Type B pancreatic cell (in vitro differentiated cells): ENCODE measurements around the gene BAZ1B. TPM values are rescaled to one million over a fixed set of nuclear protein-coding genes. Genes with fewer than 3 reads are reported as not detected.

Experiments
- DNase-seq: peaks from one replicate; pipeline ENCODE4 v3.0.0; 2021; ENCODE audit warnings: mixed read lengths; ENCODE audit not compliant: unreplicated experiment; ENCODE audit errors: extremely low spot score
- H3K27ac Mint-ChIP-seq: 2 replicates; pipeline ENCODE4 v1.8.0; 2021; ENCODE audit warnings: mild to moderate bottlenecking, mixed read lengths
- H3K27me3 Mint-ChIP-seq: 2 replicates; pipeline ENCODE4 v1.8.0; 2021; ENCODE audit warnings: mixed read lengths
- H3K36me3 Mint-ChIP-seq: 2 replicates; pipeline ENCODE4 v1.8.0; 2021; ENCODE audit warnings: mixed read lengths
- H3K4me1 Mint-ChIP-seq: one replicate; pipeline ENCODE4 v1.8.0; 2021; ENCODE audit warnings: mixed read lengths; ENCODE audit not compliant: unreplicated experiment
- H3K4me3 Mint-ChIP-seq: 2 replicates; pipeline ENCODE4 v1.8.0; 2021; ENCODE audit warnings: mild to moderate bottlenecking, mixed read lengths
- H3K9me3 Mint-ChIP-seq: 2 replicates; pipeline ENCODE4 v1.8.0; 2021; ENCODE audit warnings: mixed read lengths
- total RNA-seq: library from RNA; stranded (reverse); gene quantifications from 2 replicates; pipeline ENCODE4 v1.2.1, GENCODE V29; 2021; ENCODE audit warnings: low replicate concordance
- TF ChIP-seq, protein P1 (sequence below): fragments of 200-600 bp; sonication (generic); conservative IDR thresholded peaks from 2 replicates; pipeline ENCODE4 v1.5.0; 2021; ENCODE audit warnings: antibody characterized with exemption, mild to moderate bottlenecking

BAZ1B gene
- total RNA-seq, 1 donor from 2014 or later = 86.8 TPM

DNA sequence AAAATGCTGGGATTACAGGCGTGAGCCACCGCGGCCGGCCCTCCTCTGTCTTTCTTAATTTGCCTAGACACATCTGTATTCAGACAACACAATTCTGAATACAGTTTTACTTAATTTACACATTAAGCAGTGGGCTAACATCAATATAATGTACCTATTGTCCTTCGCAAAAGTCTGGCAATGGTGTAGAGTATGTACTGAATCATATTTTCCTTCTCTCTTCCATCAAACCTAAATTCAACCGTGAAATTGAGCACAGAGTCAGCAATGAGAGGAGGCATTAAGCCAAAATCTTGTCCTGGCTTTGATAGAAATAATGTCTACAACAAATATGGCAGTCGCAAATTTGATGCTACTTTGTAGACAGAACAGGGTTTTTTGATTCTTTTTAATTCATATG, 58.1 kb downstream of the BAZ1B start:
- Mint-ChIP-seq H3K27ac (no peak overlapping the region), H3K9me3 (no peaks in the 10 kb centered on the region), H3K4me3 (no peak overlapping the region), H3K4me1 (no peaks in the 10 kb centered on the region), H3K27me3 (no peaks in the 10 kb centered on the region), H3K36me3 (peaks cover 34% of the 10 kb centered on the region)
- TF ChIP-seq, protein P1, sequence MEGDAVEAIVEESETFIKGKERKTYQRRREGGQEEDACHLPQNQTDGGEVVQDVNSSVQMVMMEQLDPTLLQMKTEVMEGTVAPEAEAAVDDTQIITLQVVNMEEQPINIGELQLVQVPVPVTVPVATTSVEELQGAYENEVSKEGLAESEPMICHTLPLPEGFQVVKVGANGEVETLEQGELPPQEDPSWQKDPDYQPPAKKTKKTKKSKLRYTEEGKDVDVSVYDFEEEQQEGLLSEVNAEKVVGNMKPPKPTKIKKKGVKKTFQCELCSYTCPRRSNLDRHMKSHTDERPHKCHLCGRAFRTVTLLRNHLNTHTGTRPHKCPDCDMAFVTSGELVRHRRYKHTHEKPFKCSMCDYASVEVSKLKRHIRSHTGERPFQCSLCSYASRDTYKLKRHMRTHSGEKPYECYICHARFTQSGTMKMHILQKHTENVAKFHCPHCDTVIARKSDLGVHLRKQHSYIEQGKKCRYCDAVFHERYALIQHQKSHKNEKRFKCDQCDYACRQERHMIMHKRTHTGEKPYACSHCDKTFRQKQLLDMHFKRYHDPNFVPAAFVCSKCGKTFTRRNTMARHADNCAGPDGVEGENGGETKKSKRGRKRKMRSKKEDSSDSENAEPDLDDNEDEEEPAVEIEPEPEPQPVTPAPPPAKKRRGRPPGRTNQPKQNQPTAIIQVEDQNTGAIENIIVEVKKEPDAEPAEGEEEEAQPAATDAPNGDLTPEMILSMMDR = no peak
- DNase-seq = no peak

DNA sequence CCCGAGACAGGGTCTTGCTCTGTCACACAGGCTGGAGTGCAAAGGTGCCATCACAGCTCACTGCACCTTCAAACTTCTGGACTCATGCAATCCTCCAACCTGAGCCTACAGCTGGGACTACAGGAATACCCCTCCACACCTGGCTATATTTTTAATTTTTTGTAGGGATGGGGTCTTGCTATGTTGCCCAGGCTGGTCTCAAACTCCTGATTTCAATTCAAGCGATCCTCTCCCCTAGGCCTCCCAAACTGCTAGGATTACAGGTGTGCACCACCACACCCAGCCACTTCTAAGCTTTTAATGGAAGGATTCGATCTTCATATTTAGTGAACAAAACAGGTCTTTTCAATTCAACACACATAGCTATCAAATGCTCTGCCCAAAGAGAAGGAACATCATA, 58.8 kb downstream of the BAZ1B start:
- H3K9me3 Mint-ChIP-seq = no peaks in the 10 kb centered on the region
- TF ChIP-seq, protein P1 = no peak
- H3K27ac Mint-ChIP-seq = no peak overlapping the region
- H3K36me3 Mint-ChIP-seq = peaks cover 34% of the 10 kb centered on the region
- no peak overlapping the region for H3K4me3 Mint-ChIP-seq
- H3K4me1 Mint-ChIP-seq = no peaks in the 10 kb centered on the region
- no peak for DNase-seq
- no peaks in the 10 kb centered on the region for H3K27me3 Mint-ChIP-seq

GRCh38 chr7:73461782-73462285, 60.3 kb downstream of the BAZ1B start:
- H3K27ac Mint-ChIP-seq = no peak overlapping the region
- peaks cover 48% of the 10 kb centered on the region for H3K36me3 Mint-ChIP-seq
- TF ChIP-seq, protein P1 = no peak
- H3K9me3 Mint-ChIP-seq = no peaks in the 10 kb centered on the region
- H3K4me1 Mint-ChIP-seq = no peaks in the 10 kb centered on the region
- H3K4me3 Mint-ChIP-seq = no peak overlapping the region
- DNase-seq = no peak
- H3K27me3 Mint-ChIP-seq = no peaks in the 10 kb centered on the region

DNA sequence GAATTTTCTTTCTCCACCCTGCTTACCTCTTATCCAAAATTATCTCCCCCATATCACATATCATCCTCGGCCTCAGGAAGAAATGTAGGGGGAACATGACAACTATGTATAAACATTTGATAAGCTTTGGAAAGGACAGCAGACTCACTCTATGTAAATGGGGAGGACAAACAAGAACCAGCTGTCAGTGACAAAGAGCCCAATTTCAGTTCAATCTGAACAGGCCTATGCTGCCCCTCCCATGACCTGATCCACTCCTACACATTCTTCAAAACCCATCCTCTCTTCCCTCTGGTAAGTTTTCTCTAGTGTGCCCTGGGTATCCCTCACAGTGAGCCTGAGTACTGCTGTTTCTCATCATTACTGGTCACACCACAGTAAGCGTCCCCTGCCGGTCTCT, 67.7 kb downstream of the BAZ1B start:
- no peak overlapping the region for H3K4me3 Mint-ChIP-seq

GRCh38 chr7:73452999-73453635, 69.0 kb downstream of the BAZ1B start:
- no peak for DNase-seq
- no peaks in the 10 kb centered on the region for H3K9me3 Mint-ChIP-seq
- H3K36me3 Mint-ChIP-seq = peaks cover 41% of the 10 kb centered on the region
- H3K4me1 Mint-ChIP-seq = no peaks in the 10 kb centered on the region
- H3K4me3 Mint-ChIP-seq = no peak overlapping the region
- TF ChIP-seq, protein P1 = no peak
- H3K27me3 Mint-ChIP-seq = no peaks in the 10 kb centered on the region
- no peak overlapping the region for H3K27ac Mint-ChIP-seq

More for the DNA sequence above, 67.7 kb downstream of the BAZ1B start:
- H3K4me1 Mint-ChIP-seq = no peaks in the 10 kb centered on the region
- DNase-seq = no peak
- TF ChIP-seq, protein P1 = no peak
- peaks cover 36% of the 10 kb centered on the region for H3K36me3 Mint-ChIP-seq
- no peaks in the 10 kb centered on the region for H3K9me3 Mint-ChIP-seq
- no peaks in the 10 kb centered on the region for H3K27me3 Mint-ChIP-seq
- H3K27ac Mint-ChIP-seq = peak overlapping the region; percentile 52
